ENCODE results near the gene TIMP3. TPM values are rescaled to one million over a fixed set of nuclear protein-coding genes. Genes with fewer than 3 reads are reported as not detected.

TIMP3 gene
- total RNA-seq, 1 donor from 2014 or later: 45.9 TPM

DNA sequence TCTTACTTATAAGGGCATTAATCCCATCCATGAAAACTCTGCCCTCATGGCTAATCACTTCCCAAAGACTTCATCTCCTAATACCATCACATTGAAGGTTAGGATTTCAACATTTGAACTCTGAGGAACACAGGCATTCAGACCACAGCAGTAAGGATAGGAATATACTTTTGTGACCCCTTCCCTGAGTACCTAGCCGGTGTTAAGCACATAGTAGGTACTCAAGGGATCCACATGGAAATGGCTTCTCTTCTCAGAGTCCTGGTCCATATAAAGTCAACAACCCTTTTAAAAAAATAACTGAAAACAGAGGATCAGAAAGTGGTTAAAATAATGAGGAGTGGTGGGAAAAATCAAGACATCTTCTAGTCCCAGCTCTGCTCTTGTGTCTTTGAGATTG lies 78.0 kb downstream of the TIMP3 start:
- Mint-ChIP-seq H3K27me3 (peaks cover 28% of the 10 kb centered on the region), H3K4me1 (ENCODE audit: unreplicated experiment) (peaks cover 43% of the 10 kb centered on the region), H3K4me3 (peak overlapping the region; percentile 44), H3K9me3 (no peaks in the 10 kb centered on the region), H3K36me3 (no peaks in the 10 kb centered on the region), H3K27ac (no peak overlapping the region)
- no peak for DNase-seq (ENCODE audit: extremely low spot score, unreplicated experiment)
- TF ChIP-seq, protein P1, sequence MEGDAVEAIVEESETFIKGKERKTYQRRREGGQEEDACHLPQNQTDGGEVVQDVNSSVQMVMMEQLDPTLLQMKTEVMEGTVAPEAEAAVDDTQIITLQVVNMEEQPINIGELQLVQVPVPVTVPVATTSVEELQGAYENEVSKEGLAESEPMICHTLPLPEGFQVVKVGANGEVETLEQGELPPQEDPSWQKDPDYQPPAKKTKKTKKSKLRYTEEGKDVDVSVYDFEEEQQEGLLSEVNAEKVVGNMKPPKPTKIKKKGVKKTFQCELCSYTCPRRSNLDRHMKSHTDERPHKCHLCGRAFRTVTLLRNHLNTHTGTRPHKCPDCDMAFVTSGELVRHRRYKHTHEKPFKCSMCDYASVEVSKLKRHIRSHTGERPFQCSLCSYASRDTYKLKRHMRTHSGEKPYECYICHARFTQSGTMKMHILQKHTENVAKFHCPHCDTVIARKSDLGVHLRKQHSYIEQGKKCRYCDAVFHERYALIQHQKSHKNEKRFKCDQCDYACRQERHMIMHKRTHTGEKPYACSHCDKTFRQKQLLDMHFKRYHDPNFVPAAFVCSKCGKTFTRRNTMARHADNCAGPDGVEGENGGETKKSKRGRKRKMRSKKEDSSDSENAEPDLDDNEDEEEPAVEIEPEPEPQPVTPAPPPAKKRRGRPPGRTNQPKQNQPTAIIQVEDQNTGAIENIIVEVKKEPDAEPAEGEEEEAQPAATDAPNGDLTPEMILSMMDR (conservative IDR thresholded peaks at IDR 0.05): no peak

DNA sequence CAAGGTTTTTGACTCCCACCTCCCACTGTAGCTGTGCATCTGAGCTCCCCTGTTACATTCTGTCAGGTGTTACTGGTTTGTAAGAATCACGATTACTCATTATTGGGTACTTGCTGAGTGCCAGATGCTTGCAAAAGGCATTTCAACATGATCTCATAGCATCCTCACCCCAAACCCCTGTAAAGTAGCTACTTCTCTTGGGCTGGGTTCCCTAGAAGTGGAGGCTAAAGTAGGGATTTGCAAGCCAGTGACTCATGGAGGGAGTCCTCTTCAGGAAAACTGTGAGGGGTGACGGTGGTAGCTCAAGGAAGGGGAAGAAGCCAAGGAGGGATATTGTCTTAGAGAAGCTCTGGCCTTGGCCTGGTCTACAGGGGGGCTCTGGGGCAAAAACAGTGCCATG lies 78.6 kb downstream of the TIMP3 start:
- H3K9me3 Mint-ChIP-seq: no peaks in the 10 kb centered on the region
- DNase-seq (ENCODE audit: extremely low spot score, unreplicated experiment): no peak
- TF ChIP-seq, protein P1 (conservative IDR thresholded peaks at IDR 0.05): no peak
- H3K36me3 Mint-ChIP-seq: no peaks in the 10 kb centered on the region
- peak overlapping the region; percentile 27 for H3K27ac Mint-ChIP-seq
- peaks cover 28% of the 10 kb centered on the region for H3K27me3 Mint-ChIP-seq
- peak overlapping the region; percentile 44 for H3K4me3 Mint-ChIP-seq
- peaks cover 38% of the 10 kb centered on the region for H3K4me1 Mint-ChIP-seq (ENCODE audit: unreplicated experiment)

DNA sequence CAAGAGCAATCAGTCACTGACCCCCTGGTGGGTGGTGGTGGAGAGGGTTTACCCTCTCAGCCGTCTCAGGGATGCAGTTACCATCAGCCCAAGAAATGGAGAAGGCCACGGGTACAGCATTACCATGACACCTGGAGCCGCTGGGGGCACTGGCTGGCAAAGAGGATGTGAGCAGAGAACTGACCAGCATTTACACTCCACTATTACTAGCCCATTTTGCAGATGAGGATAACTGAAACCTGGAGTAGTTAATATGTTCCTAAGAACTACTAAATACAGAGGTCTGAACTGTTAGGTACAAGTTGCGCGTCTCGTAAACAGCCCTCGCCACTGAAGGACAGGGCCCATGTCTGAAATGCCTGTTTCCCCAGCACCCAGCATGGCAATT lies 79.0 kb downstream of the TIMP3 start:
- Mint-ChIP-seq H3K4me3 (no peak overlapping the region), H3K27ac (peak overlapping the region; percentile 27), H3K9me3 (no peaks in the 10 kb centered on the region), H3K36me3 (no peaks in the 10 kb centered on the region), H3K27me3 (peaks cover 28% of the 10 kb centered on the region), H3K4me1 (ENCODE audit: unreplicated experiment) (peaks cover 35% of the 10 kb centered on the region)
- no peak for DNase-seq (ENCODE audit: extremely low spot score, unreplicated experiment)
- TF ChIP-seq, protein P1 (conservative IDR thresholded peaks at IDR 0.05): no peak

DNA sequence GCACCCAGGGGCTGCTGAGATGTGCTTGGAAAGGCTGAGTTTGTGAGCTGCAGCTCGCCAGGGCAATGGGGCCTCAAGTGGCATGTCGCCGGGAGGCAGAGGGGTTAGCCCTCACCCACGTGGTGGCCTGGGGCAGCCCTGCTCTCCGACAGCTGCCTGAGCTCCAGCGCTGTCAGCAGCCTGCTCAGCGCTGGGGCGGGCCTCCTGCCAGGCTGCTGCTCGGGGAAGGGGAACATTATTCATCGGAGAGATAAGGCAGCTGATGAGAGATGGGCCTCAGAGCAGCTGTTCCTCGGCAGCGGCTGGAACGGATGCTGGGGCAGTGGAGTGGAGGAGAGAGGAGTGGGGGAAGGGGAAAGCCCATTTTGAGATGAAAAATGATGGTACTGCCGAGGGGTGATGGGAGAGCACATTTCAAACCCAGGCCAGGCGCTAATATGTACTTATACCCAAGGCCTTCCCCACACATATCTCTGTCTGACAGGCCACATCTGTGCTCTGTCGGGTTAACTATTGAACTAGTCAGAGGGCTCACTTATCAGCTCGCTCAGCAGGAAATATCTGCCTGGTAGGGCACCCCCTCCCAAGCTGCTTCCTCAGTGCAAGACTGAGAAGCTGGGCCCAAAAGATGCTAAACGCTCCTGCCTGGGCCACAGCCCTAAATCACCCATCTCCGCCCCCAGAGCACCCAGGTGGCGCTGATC lies 79.5 kb downstream of the TIMP3 start:
- H3K27ac Mint-ChIP-seq: peak overlapping the region; percentile 85
- no peaks in the 10 kb centered on the region for H3K9me3 Mint-ChIP-seq
- TF ChIP-seq, protein P1 (conservative IDR thresholded peaks at IDR 0.05): no peak
- DNase-seq (ENCODE audit: extremely low spot score, unreplicated experiment): peak; percentile 77
- H3K27me3 Mint-ChIP-seq: peaks cover 28% of the 10 kb centered on the region
- H3K4me1 Mint-ChIP-seq (ENCODE audit: unreplicated experiment): peaks cover 34% of the 10 kb centered on the region
- H3K36me3 Mint-ChIP-seq: no peaks in the 10 kb centered on the region
- H3K4me3 Mint-ChIP-seq: peak overlapping the region; percentile 82

DNA sequence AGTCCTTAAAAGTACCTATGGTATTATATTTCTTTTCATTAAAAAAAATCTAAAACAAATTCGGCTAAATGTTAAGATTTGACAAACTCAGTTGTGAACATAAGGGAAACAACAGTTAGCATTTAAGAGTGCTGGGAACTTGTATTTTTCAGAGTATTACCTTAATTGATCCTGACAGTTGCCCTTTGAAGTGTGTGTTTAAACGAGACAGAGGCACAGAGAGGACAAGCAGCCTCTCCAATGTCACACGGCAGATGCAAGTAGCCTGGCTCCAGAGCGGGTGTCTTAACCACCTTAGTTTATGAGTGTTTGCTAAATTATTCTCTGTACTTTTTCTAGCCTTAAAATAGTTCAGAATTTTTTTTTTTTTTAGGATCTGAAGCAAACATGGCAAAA lies 80.9 kb downstream of the TIMP3 start:
- peaks cover 26% of the 10 kb centered on the region for H3K27me3 Mint-ChIP-seq
- no peak for DNase-seq (ENCODE audit: extremely low spot score, unreplicated experiment)
- no peaks in the 10 kb centered on the region for H3K9me3 Mint-ChIP-seq
- no peaks in the 10 kb centered on the region for H3K36me3 Mint-ChIP-seq
- H3K27ac Mint-ChIP-seq: no peak overlapping the region
- no peak overlapping the region for H3K4me3 Mint-ChIP-seq
- TF ChIP-seq, protein P1 (conservative IDR thresholded peaks at IDR 0.05): no peak
- H3K4me1 Mint-ChIP-seq (ENCODE audit: unreplicated experiment): peaks cover 38% of the 10 kb centered on the region

Measured in type B pancreatic cell (in vitro differentiated cells).